Cardiac muscle cell (in vitro differentiated cells and primary cell): Measurements from ENCODE around the gene GPBAR1. TPM values are rescaled to one million over a fixed set of nuclear protein-coding genes. Genes with fewer than 3 reads are reported as not detected.
A peak's percentile ranks its signal among the peaks of the same experiment; 100 is the strongest.

Experiments
- DNase-seq, 2 donors: peaks; one replicate each; pipeline versions ENCODE4 v3.0.0 to v3.0.0-alpha.2; 2010 to 2017; ENCODE audit warnings: low read depth in 1 of 2, low spot score in 1 of 2
- H3K27ac ChIP-seq: fragments of 200-600 bp; sonication (generic); 2 replicates; pipeline ENCODE4 v1.5.1; 2016
- H3K27me3 ChIP-seq: fragments of 200-600 bp; sonication (generic); 2 replicates; pipeline ENCODE4 v1.6.0; 2016; ENCODE audit warnings: control low read depth
- H3K36me3 ChIP-seq: fragments of 200-600 bp; sonication (generic); 2 replicates; pipeline ENCODE4 v1.5.1; 2016; ENCODE audit warnings: control low read depth
- H3K4me1 ChIP-seq: fragments of 200-600 bp; sonication (generic); 2 replicates; pipeline ENCODE4 v1.8.1; 2017; ENCODE audit warnings: low read depth, mild to moderate bottlenecking, mixed run types
- H3K4me3 ChIP-seq: fragments of 200-600 bp; sonication (generic); 2 replicates; pipeline ENCODE4 v1.5.1; 2016; ENCODE audit warnings: mild to moderate bottlenecking
- H3K9me3 ChIP-seq: fragments of 200-600 bp; sonication (generic); 2 replicates; pipeline ENCODE4 v1.5.1; 2017; ENCODE audit warnings: low read depth, mild to moderate bottlenecking, control low read depth
- CTCF ChIP-seq: IDR thresholded peaks from 2 replicates; pipeline ENCODE4 v1.5.1; 2012; ENCODE audit warnings: low read depth, mild to moderate bottlenecking, low read length
- polyA plus RNA-seq: library from polyadenylated mRNA; unstranded; fragments of >200 nt; fragmentation: Nextera tagmentation; extraction: Ambion mirVana; gene quantifications from 2 replicates; pipeline ENCODE4 v1.2.1, GENCODE V29; 2016
- total RNA-seq: library from RNA; depleted of rRNA; stranded (reverse); fragments of >200 nt; gene quantifications from 2 replicates; pipeline ENCODE4 v1.2.3, GENCODE V29; 2016

The GPBAR1 gene
- total and polyA plus RNA-seq, 2 experiments from 2014 or later: 4.4 to 7.9 TPM

- H3K27me3 ChIP-seq: no peaks in the 10 kb centered on the region
- H3K9me3 ChIP-seq: no peaks in the 10 kb centered on the region
- H3K27ac ChIP-seq: peak overlapping the region; percentile 84
- TF ChIP-seq CTCF: no peak
- H3K36me3 ChIP-seq: peaks cover 40% of the 10 kb centered on the region
- no peak overlapping the region for H3K4me3 ChIP-seq
- DNase-seq: no peak
- peaks cover 39% of the 10 kb centered on the region for H3K4me1 ChIP-seq
Measured at GRCh38 chr2:218244665-218245064, 16.1 kb upstream of the GPBAR1 start.

GRCh38 chr2:218245214-218245613 is 15.6 kb upstream of the GPBAR1 start:
- no peak for TF ChIP-seq CTCF
- Histone ChIP-seq H3K9me3 (no peaks in the 10 kb centered on the region), H3K4me3 (no peak overlapping the region), H3K27ac (peak overlapping the region; percentile 84), H3K27me3 (no peaks in the 10 kb centered on the region), H3K4me1 (peaks cover 39% of the 10 kb centered on the region), H3K36me3 (peaks cover 44% of the 10 kb centered on the region)
- DNase-seq: peak in 1 of 2 donors; percentile 86

GRCh38 chr2:218249691-218250090 is 11.1 kb upstream of the GPBAR1 start:
- H3K4me3 ChIP-seq: no peak overlapping the region
- no peak for DNase-seq
- H3K27me3 ChIP-seq: no peaks in the 10 kb centered on the region
- H3K9me3 ChIP-seq: no peaks in the 10 kb centered on the region
- peak overlapping the region; percentile 21 for H3K27ac ChIP-seq
- no peak for TF ChIP-seq CTCF
- H3K4me1 ChIP-seq: peaks cover 29% of the 10 kb centered on the region
- peaks cover 67% of the 10 kb centered on the region for H3K36me3 ChIP-seq

GRCh38 chr2:218252509-218253231 is 8.1 kb upstream of the GPBAR1 start:
- no peak overlapping the region for H3K4me3 ChIP-seq
- H3K9me3 ChIP-seq: no peaks in the 10 kb centered on the region
- peaks cover 15% of the 10 kb centered on the region for H3K4me1 ChIP-seq
- no peak for DNase-seq
- peak overlapping the region; percentile 32 for H3K27ac ChIP-seq
- TF ChIP-seq CTCF: no peak
- no peaks in the 10 kb centered on the region for H3K27me3 ChIP-seq
- H3K36me3 ChIP-seq: peaks cover 70% of the 10 kb centered on the region

- Histone ChIP-seq H3K9me3 (no peaks in the 10 kb centered on the region), H3K36me3 (peaks cover 66% of the 10 kb centered on the region), H3K4me3 (no peak overlapping the region), H3K27me3 (no peaks in the 10 kb centered on the region), H3K27ac (peak overlapping the region; percentile 32), H3K4me1 (peaks cover 15% of the 10 kb centered on the region)
- no peak for TF ChIP-seq CTCF
- no peak for DNase-seq
Measured at GRCh38 chr2:218253232-218253625, 7.6 kb upstream of the GPBAR1 start.
